ENCODE measurements around the gene RCE1.

RCE1 gene

GRCh38 chr11:66882561-66883015, 39.3 kb downstream of the RCE1 start:
- Histone ChIP-seq H3K27ac (ENCODE audit: low read depth, low read length) (no peak overlapping the region), H3K27me3 (ENCODE audit: control insufficient read depth, insufficient read depth, low read length) (no peaks in the 10 kb centered on the region), H3K4me3 (ENCODE audit: low read depth, low read length) (no peak overlapping the region), H3K9me3 (ENCODE audit: control insufficient read depth, insufficient read depth, low read length) (no peaks in the 10 kb centered on the region), H3K4me1 (ENCODE audit: control insufficient read depth, insufficient read depth, low read length) (peaks cover 17% of the 10 kb centered on the region), H3K9ac (ENCODE audit: low read depth, low read length) (no peak overlapping the region), H3K36me3 (ENCODE audit: control insufficient read depth, insufficient read depth, low read length) (no peaks in the 10 kb centered on the region)

DNA sequence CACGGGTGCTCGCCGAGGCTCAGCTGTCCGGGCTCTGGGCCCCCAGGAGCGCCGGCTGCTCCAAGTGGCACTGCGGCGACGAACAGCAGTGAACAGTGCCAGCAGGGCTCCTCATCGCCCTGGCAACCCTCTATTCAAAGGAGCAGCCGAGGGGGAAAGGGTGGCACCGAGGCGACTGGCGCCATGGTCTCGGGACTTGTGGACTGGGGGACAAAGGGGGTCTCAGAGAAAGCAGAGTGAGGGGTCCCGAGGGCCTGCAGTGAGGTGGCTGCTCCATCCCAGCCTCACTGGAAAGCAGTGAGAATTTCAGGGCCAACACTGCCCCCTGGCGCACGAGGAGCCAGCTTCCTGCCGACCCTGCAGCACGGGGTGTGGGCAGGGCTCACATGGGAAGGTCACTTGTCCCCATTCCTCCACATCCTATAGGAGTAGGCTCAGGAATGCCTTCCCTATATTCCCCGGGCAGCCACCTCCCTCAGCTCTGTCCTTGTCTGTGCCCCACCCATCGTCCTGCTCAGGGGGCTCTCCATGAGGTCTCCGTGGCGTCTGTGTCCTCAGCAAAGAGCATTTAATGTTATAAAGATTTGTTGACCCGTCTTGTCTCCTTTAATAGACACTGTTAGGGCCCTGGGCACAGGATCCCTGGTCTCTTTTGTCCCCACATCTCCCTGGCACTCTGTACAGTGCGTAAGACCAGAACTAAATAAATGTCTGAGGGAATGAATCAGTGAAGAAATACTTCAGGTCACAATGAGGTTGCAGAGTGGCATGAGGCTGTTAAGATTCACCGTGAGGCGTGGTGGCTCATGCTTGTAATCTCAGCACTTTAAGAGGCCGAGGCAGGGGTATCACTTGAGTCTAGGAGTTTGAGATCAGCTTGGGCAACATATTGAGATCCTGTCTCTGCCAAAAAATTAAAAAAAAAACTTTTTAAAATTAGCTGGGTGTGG, 40.0 kb downstream of the RCE1 start:
- H3K9ac ChIP-seq (ENCODE audit: low read depth, low read length): no peak overlapping the region
- no peak overlapping the region for H3K4me3 ChIP-seq (ENCODE audit: low read depth, low read length)
- H3K9me3 ChIP-seq (ENCODE audit: control insufficient read depth, insufficient read depth, low read length): no peaks in the 10 kb centered on the region
- H3K27ac ChIP-seq (ENCODE audit: low read depth, low read length): peak overlapping the region; percentile 11
- peaks cover 17% of the 10 kb centered on the region for H3K4me1 ChIP-seq (ENCODE audit: control insufficient read depth, insufficient read depth, low read length)
- H3K27me3 ChIP-seq (ENCODE audit: control insufficient read depth, insufficient read depth, low read length): no peaks in the 10 kb centered on the region
- no peaks in the 10 kb centered on the region for H3K36me3 ChIP-seq (ENCODE audit: control insufficient read depth, insufficient read depth, low read length)

GRCh38 chr11:66884443-66884842, 41.2 kb downstream of the RCE1 start:
- Histone ChIP-seq H3K4me1 (ENCODE audit: control insufficient read depth, insufficient read depth, low read length) (peaks cover 17% of the 10 kb centered on the region), H3K9me3 (ENCODE audit: control insufficient read depth, insufficient read depth, low read length) (no peaks in the 10 kb centered on the region), H3K9ac (ENCODE audit: low read depth, low read length) (no peak overlapping the region), H3K4me3 (ENCODE audit: low read depth, low read length) (no peak overlapping the region), H3K27ac (ENCODE audit: low read depth, low read length) (no peak overlapping the region), H3K27me3 (ENCODE audit: control insufficient read depth, insufficient read depth, low read length) (no peaks in the 10 kb centered on the region), H3K36me3 (ENCODE audit: control insufficient read depth, insufficient read depth, low read length) (no peaks in the 10 kb centered on the region)

DNA sequence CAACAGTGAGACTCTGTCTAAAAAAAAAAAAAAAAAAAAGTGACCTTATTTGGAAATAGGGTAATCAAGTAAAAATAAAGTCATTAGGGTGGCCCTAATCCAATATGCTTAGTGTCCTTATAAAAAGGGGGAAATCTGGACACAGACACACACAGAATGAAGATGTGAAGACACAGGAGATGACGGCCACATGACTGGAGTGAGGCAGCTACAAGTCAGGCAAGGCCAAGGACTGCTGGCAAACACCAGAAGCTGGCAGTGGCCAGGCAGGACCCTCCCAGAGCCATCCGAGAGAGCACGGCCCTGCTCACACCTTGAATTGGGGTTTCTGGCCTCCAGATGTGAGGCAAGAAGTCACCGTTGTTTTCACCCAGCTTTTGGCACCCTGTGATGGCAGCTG, 42.2 kb downstream of the RCE1 start:
- Histone ChIP-seq H3K9ac (ENCODE audit: low read depth, low read length) (no peak overlapping the region), H3K36me3 (ENCODE audit: control insufficient read depth, insufficient read depth, low read length) (no peaks in the 10 kb centered on the region), H3K27me3 (ENCODE audit: control insufficient read depth, insufficient read depth, low read length) (no peaks in the 10 kb centered on the region), H3K4me3 (ENCODE audit: low read depth, low read length) (no peak overlapping the region), H3K27ac (ENCODE audit: low read depth, low read length) (no peak overlapping the region), H3K4me1 (ENCODE audit: control insufficient read depth, insufficient read depth, low read length) (peaks cover 20% of the 10 kb centered on the region), H3K9me3 (ENCODE audit: control insufficient read depth, insufficient read depth, low read length) (no peaks in the 10 kb centered on the region)

- H3K27ac ChIP-seq (ENCODE audit: low read depth, low read length): no peak overlapping the region
- H3K36me3 ChIP-seq (ENCODE audit: control insufficient read depth, insufficient read depth, low read length): no peaks in the 10 kb centered on the region
- H3K4me3 ChIP-seq (ENCODE audit: low read depth, low read length): no peak overlapping the region
- no peak overlapping the region for H3K9ac ChIP-seq (ENCODE audit: low read depth, low read length)
- H3K4me1 ChIP-seq (ENCODE audit: control insufficient read depth, insufficient read depth, low read length): peaks cover 15% of the 10 kb centered on the region
- H3K27me3 ChIP-seq (ENCODE audit: control insufficient read depth, insufficient read depth, low read length): no peaks in the 10 kb centered on the region
- H3K9me3 ChIP-seq (ENCODE audit: control insufficient read depth, insufficient read depth, low read length): no peaks in the 10 kb centered on the region
These were observed 42.8 kb downstream of the RCE1 start for GRCh38 chr11:66885950-66886440.

DNA sequence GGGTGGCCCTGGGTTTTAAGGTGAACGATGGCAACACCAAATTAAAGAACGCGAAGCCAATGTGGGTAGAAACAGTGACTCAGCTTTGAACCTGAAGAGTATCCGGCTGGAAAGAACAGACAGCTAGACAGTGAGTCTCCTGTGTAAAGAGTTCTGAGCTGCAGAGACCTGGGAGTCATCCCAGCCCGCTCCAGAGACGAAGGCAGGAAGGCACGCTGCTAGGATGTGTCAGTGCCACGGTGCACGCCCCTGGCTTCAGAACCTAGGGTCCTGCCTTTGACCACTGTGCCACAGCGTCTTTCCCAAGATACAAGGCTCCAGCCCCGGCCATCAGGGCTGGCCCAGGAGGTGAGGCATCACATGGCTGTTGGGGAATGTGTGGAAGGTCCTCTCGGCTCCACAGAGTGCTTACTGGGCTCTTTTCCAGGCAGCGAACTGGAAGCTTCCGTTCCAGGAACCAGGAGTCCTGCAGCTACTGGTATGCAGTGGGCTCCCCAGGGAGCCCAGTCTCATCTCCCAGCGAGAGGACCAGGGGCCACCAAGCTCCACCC, 43.5 kb downstream of the RCE1 start:
- no peak overlapping the region for H3K4me3 ChIP-seq (ENCODE audit: low read depth, low read length)
- no peaks in the 10 kb centered on the region for H3K36me3 ChIP-seq (ENCODE audit: control insufficient read depth, insufficient read depth, low read length)
- no peaks in the 10 kb centered on the region for H3K9me3 ChIP-seq (ENCODE audit: control insufficient read depth, insufficient read depth, low read length)
- no peak overlapping the region for H3K27ac ChIP-seq (ENCODE audit: low read depth, low read length)
- peaks cover 13% of the 10 kb centered on the region for H3K4me1 ChIP-seq (ENCODE audit: control insufficient read depth, insufficient read depth, low read length)
- H3K27me3 ChIP-seq (ENCODE audit: control insufficient read depth, insufficient read depth, low read length): no peaks in the 10 kb centered on the region
- no peak overlapping the region for H3K9ac ChIP-seq (ENCODE audit: low read depth, low read length)

GRCh38 chr11:66887526-66887925, 44.3 kb downstream of the RCE1 start:
- no peaks in the 10 kb centered on the region for H3K27me3 ChIP-seq (ENCODE audit: control insufficient read depth, insufficient read depth, low read length)
- no peaks in the 10 kb centered on the region for H3K36me3 ChIP-seq (ENCODE audit: control insufficient read depth, insufficient read depth, low read length)
- H3K9ac ChIP-seq (ENCODE audit: low read depth, low read length): no peak overlapping the region
- H3K4me3 ChIP-seq (ENCODE audit: low read depth, low read length): no peak overlapping the region
- no peak overlapping the region for H3K27ac ChIP-seq (ENCODE audit: low read depth, low read length)
- H3K4me1 ChIP-seq (ENCODE audit: control insufficient read depth, insufficient read depth, low read length): peaks cover 10% of the 10 kb centered on the region
- no peaks in the 10 kb centered on the region for H3K9me3 ChIP-seq (ENCODE audit: control insufficient read depth, insufficient read depth, low read length)

GRCh38 chr11:66888282-66888681, 45.0 kb downstream of the RCE1 start:
- Histone ChIP-seq H3K4me3 (ENCODE audit: low read depth, low read length) (no peak overlapping the region), H3K27me3 (ENCODE audit: control insufficient read depth, insufficient read depth, low read length) (no peaks in the 10 kb centered on the region)

DNA sequence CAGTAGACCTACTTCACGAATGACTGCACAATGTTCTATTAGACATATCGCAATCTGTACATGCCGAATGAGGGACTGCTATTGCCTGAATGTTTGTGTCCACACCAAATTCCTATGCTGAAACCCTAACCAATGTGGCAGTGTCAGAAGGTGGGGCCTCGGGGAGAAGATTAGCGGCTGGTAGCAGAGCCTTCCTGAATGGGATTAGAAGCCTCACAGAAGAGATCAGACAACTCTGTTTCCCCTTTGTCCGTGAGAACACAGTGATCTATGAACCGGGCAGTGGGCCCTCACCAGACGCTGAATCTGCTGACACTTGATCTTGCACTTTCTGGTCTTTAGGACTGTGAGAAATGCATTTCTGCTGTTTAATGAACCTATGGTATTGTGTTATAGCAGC, 46.7 kb downstream of the RCE1 start:
- H3K27ac ChIP-seq (ENCODE audit: low read depth, low read length): peak overlapping the region; percentile 14
- H3K4me1 ChIP-seq (ENCODE audit: control insufficient read depth, insufficient read depth, low read length): peaks cover 10% of the 10 kb centered on the region

More at GRCh38 chr11:66888282-66888681, 45.0 kb downstream of the RCE1 start:
- no peak overlapping the region for H3K27ac ChIP-seq (ENCODE audit: low read depth, low read length)
- no peak overlapping the region for H3K9ac ChIP-seq (ENCODE audit: low read depth, low read length)
- no peaks in the 10 kb centered on the region for H3K9me3 ChIP-seq (ENCODE audit: control insufficient read depth, insufficient read depth, low read length)
- peaks cover 12% of the 10 kb centered on the region for H3K4me1 ChIP-seq (ENCODE audit: control insufficient read depth, insufficient read depth, low read length)
- H3K36me3 ChIP-seq (ENCODE audit: control insufficient read depth, insufficient read depth, low read length): no peaks in the 10 kb centered on the region

DNA sequence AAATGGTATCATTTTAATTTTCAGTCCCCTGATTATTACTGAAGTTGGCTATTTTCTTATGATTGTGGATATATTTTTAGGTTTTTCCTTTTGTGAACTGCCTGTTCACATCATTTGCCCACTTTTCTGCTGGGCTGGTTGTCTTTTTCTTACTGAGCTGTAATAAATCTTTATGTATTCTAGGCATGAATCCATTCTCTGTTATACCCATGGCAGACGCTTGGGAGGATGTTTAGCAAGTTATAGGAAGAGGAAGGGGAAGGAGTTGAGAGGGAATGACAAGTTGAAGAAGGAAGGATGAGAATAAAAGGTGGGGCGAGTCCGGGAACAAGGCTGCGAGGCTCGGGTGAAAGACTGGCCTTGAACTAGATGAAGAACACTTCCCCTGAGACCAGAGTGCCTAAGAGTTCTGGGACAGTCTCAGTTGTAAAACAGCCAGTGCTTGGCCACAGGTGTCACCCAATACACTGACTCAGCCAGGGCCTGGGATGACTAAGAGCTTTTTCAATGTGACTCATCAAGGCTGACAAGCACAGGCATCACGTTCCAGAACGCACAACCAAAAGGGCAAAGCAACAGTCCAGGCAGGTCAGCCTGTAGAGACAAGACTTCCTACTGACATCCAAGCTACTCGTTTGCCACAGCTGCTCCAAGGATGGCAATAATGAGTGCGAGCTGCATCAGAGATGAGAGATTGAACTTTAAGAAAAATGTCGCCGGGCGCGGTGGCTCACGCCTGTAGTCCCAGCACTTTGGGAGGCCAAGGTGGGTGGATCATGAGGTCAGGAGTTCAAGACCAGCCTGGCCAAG, 48.8 kb downstream of the RCE1 start:
- H3K9me3 ChIP-seq (ENCODE audit: control insufficient read depth, insufficient read depth, low read length): no peaks in the 10 kb centered on the region
- no peaks in the 10 kb centered on the region for H3K36me3 ChIP-seq (ENCODE audit: control insufficient read depth, insufficient read depth, low read length)
- H3K27me3 ChIP-seq (ENCODE audit: control insufficient read depth, insufficient read depth, low read length): no peaks in the 10 kb centered on the region
- H3K4me1 ChIP-seq (ENCODE audit: control insufficient read depth, insufficient read depth, low read length): peaks cover 10% of the 10 kb centered on the region
- H3K4me3 ChIP-seq (ENCODE audit: low read depth, low read length): no peak overlapping the region
- H3K27ac ChIP-seq (ENCODE audit: low read depth, low read length): peak overlapping the region; percentile 33
- no peak overlapping the region for H3K9ac ChIP-seq (ENCODE audit: low read depth, low read length)

More for the DNA sequence above, 46.7 kb downstream of the RCE1 start:
- Histone ChIP-seq H3K36me3 (ENCODE audit: control insufficient read depth, insufficient read depth, low read length) (no peaks in the 10 kb centered on the region), H3K9ac (ENCODE audit: low read depth, low read length) (no peak overlapping the region), H3K27me3 (ENCODE audit: control insufficient read depth, insufficient read depth, low read length) (no peaks in the 10 kb centered on the region), H3K9me3 (ENCODE audit: control insufficient read depth, insufficient read depth, low read length) (no peaks in the 10 kb centered on the region), H3K4me3 (ENCODE audit: low read depth, low read length) (no peak overlapping the region)

All from HUES48 (cell line).